Liver (tissue), 3 donors: ENCODE measurements around the gene NUCKS1.

Experiments
- EGR1 ChIP-seq, 2 donors: IDR thresholded peaks; 2 replicates each; pipeline ENCODE4 v1.6.1; 2016 to 2018; ENCODE audit warnings: antibody characterized with exemption in 2 of 2, low read depth in 2 of 2
- FOXA2 ChIP-seq: IDR thresholded peaks from 2 replicates; pipeline ENCODE4 v1.6.1; 2016; ENCODE audit warnings: antibody characterized with exemption
- HNF4A ChIP-seq, 2 donors: conservative IDR thresholded peaks; 2 replicates each; pipeline ENCODE4 v1.6.1; 2016; ENCODE audit warnings: antibody characterized with exemption in 2 of 2, mild to moderate bottlenecking in 2 of 2
- JUND ChIP-seq, 2 donors: IDR thresholded peaks; 2 replicates each; pipeline ENCODE4 v1.6.1; 2016; ENCODE audit warnings: antibody characterized with exemption in 2 of 2
- MAX ChIP-seq: IDR thresholded peaks from 2 replicates; pipeline ENCODE4 v1.6.1; 2016; ENCODE audit warnings: antibody characterized with exemption
- RAD21 ChIP-seq, 2 donors: IDR thresholded peaks; 2 replicates each; pipeline ENCODE4 v1.6.1; 2016; ENCODE audit warnings: antibody characterized with exemption in 2 of 2, mild to moderate bottlenecking in 2 of 2
- REST ChIP-seq: IDR thresholded peaks from 2 replicates; pipeline ENCODE4 v1.6.1; 2016; ENCODE audit warnings: antibody characterized with exemption, mild to moderate bottlenecking
- TAF1 ChIP-seq: conservative IDR thresholded peaks from 2 replicates; pipeline ENCODE4 v1.6.1; 2016; ENCODE audit warnings: antibody characterized with exemption, mild to moderate bottlenecking
- YY1 ChIP-seq: IDR thresholded peaks from 2 replicates; pipeline ENCODE4 v1.6.1; 2016; ENCODE audit warnings: antibody characterized with exemption, mild to moderate bottlenecking
- TF ChIP-seq, protein P1 (sequence below): fragments of 150-350 bp; IDR thresholded peaks from 2 replicates; pipeline ENCODE4 v1.5.1; 2017; ENCODE audit warnings: improper control_type of control experiment, low read depth, low read length; ENCODE audit not compliant: missing input control
- TF ChIP-seq, protein P2 (sequence below): IDR thresholded peaks from 2 replicates; pipeline ENCODE4 v1.6.1; 2016; ENCODE audit warnings: antibody characterized with exemption
- TF ChIP-seq, protein P3 (sequence below): IDR thresholded peaks from 2 replicates; pipeline ENCODE4 v1.6.1; 2016; ENCODE audit warnings: antibody characterized with exemption
- donor health status: healthy.
- donor health status: healthy.

DNA sequence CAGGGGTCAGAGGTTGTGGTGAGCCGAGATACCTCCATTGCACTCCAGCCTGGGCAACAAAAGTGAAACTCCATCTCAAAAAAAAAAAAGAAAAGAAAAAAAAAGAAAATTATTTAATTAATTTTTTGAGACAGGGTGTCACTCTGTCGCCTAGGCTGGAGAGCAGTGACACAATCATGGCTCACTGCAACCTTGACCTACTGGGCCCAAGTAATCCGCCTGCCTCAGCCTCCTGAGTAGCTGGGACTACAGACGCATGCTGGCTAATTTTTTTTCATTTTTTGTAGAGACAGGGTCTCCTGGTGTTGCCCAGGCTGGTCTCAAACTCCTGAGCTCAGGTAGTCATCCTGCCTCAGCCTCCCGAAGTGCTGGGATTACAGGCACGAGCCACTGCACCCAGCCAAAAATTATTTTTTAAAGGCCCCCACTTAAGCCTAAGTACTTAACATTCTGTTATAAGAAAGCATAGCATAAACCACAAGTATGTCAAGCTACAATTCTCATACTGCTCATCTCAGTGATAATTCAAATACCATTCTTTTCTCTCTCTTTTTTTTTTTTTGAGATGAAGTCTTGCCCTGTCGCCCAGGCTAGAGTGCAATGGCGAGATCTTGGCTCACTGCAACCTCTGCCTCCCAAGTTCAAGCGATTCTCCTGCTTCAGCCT is 19.9 kb downstream of the NUCKS1 start:
- TF ChIP-seq, protein P1, sequence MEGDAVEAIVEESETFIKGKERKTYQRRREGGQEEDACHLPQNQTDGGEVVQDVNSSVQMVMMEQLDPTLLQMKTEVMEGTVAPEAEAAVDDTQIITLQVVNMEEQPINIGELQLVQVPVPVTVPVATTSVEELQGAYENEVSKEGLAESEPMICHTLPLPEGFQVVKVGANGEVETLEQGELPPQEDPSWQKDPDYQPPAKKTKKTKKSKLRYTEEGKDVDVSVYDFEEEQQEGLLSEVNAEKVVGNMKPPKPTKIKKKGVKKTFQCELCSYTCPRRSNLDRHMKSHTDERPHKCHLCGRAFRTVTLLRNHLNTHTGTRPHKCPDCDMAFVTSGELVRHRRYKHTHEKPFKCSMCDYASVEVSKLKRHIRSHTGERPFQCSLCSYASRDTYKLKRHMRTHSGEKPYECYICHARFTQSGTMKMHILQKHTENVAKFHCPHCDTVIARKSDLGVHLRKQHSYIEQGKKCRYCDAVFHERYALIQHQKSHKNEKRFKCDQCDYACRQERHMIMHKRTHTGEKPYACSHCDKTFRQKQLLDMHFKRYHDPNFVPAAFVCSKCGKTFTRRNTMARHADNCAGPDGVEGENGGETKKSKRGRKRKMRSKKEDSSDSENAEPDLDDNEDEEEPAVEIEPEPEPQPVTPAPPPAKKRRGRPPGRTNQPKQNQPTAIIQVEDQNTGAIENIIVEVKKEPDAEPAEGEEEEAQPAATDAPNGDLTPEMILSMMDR = no peak
- TF ChIP-seq MAX (no peak), FOXA2 (no peak), RAD21 (IDR thresholded peaks at IDR 0.05) (no peak), JUND (IDR thresholded peaks at IDR 0.05) (no peak), EGR1 (IDR thresholded peaks at IDR 0.05; ENCODE audit: low read depth in 2 of 2) (no peak), TAF1 (no peak), REST (no peak), HNF4A (conservative IDR thresholded peaks at IDR 0.05) (peak in 1 of 2 donors; percentile 37), YY1 (no peak)
- TF ChIP-seq, protein P2, sequence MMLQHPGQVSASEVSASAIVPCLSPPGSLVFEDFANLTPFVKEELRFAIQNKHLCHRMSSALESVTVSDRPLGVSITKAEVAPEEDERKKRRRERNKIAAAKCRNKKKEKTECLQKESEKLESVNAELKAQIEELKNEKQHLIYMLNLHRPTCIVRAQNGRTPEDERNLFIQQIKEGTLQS = no peak
- TF ChIP-seq, protein P3, sequence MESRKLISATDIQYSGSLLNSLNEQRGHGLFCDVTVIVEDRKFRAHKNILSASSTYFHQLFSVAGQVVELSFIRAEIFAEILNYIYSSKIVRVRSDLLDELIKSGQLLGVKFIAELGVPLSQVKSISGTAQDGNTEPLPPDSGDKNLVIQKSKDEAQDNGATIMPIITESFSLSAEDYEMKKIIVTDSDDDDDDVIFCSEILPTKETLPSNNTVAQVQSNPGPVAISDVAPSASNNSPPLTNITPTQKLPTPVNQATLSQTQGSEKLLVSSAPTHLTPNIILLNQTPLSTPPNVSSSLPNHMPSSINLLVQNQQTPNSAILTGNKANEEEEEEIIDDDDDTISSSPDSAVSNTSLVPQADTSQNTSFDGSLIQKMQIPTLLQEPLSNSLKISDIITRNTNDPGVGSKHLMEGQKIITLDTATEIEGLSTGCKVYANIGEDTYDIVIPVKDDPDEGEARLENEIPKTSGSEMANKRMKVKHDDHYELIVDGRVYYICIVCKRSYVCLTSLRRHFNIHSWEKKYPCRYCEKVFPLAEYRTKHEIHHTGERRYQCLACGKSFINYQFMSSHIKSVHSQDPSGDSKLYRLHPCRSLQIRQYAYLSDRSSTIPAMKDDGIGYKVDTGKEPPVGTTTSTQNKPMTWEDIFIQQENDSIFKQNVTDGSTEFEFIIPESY = no peak
